GM21367 (cell line): ENCODE measurements around the gene AOC1.

Experiments
- ATAC-seq: cut with Tn5 transposase; IDR thresholded peaks from one replicate; pipeline ENCODE4 v1.9.1; 2021; ENCODE audit not compliant: unreplicated experiment

The AOC1 gene

DNA sequence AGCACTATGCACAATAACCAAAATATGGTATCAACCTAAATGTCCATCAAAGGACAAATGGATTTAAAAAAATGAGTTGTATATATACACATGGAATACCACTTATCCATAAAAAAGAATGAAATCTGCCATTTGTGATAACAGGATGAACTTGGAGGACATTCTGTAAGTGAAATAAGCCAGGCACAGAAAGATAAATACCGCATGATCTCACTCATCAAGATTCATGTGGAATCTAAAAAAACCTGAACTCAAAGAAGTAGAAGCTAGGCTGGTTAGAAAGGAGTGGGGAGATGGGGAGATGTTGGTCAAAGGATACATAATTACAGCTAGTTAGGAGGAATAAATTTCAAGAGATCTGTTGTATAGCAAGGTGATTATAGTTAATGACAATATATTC is 17.3 kb upstream of the AOC1 start:
- no peak for ATAC-seq

GRCh38 chr7:150835702-150836280 is 16.5 kb upstream of the AOC1 start:
- ATAC-seq = no peak

GRCh38 chr7:150838965-150839650 is 13.2 kb upstream of the AOC1 start:
- no peak for ATAC-seq

DNA sequence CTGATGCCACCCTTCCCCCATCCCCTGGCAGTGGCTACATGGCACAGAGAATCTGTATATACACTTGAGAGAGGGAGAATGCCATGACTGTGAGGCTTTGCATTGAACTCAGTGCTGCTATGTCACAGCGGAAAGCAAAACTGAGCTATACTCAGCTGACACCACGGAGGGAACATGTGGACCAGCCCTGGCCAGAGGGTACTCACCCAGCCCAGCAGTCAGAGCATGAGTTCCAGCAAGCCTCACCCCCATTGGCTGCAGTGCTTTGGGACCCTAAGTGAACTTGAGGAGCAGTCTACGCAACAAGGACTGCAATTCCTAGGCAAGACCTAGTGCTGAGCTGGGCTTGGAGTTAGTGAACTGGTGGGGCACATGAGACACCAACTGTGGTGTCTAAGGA is 10.3 kb upstream of the AOC1 start:
- no peak for ATAC-seq

DNA sequence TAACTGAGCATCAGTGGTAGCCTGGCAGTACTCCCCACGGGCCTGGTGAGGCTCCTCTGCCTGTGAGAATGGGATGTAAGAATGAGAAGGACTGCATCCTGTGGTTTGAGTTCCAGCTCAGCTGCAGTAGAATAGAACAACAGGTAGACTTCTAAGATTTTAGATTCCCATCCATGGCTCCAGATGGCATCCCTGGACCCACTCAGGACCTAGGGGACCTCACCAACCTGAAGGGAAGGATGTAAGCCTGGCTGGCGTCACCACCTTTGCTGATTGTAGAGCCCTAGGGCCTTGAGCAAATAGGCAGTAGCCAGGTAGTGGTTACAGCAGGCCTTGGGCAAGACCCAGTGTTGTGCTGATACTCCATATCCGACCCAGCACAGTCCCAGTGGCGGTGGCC is 9.6 kb upstream of the AOC1 start:
- ATAC-seq = no peak

DNA sequence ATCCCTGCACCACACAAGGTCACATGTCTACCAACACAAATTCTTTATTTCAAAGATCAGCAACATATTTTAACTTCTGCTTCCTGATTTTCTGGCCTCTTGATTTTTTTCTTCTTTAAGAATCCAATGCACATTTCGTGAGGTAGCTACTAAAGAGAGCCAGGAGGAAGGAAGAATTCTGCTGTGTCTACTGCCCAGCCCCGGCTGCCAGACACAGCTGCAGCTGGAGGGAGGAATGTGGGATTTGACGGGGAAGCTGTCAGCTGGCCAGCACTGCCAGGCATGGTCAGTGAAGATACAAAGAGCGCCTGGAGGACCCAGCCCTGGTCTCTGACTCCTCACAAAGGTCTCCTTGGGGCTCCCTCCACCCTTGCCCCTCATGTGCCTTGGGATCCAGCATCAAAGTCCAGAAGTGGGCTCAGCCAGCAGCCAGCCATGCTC is 6.9 kb upstream of the AOC1 start:
- ATAC-seq = no peak

DNA sequence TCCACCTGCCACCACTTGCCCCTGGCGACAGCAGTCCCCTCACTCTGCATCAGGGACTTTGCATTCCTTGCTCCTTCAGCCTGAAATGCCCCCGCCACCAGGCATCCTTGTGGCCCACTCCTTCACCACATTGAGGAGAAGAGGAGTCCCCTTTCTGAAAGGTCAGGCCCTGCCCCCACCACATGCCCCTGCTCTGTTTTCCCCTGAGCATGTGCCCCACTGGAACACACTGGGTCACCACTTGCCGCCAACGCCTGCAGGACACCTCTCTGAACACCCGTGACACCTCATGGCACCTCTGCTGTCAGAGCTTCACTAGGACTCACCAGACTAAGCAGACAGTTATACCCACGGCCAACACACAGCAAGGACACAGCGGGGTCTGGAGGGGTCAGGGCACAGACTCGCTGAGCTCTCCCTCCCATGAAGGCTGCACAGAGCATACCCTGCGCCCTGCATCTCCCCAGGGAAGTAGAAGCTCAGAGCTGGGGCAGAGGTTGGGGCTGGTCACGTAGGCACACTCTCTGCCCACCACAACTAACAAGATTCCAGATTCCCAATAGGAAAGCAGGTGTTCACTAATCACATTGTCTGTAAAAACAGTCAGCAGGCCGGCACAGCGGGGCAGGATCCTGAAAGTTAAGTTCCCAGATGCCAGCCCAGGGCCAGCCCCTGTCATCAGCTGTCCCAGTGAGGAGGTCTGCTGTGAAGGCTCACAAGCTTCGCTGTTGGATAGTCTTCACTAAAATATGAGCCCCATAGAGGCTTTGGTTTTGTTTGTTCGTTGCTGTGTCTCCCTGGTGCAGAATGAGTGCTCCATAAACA is 5.8 kb upstream of the AOC1 start:
- ATAC-seq = no peak

DNA sequence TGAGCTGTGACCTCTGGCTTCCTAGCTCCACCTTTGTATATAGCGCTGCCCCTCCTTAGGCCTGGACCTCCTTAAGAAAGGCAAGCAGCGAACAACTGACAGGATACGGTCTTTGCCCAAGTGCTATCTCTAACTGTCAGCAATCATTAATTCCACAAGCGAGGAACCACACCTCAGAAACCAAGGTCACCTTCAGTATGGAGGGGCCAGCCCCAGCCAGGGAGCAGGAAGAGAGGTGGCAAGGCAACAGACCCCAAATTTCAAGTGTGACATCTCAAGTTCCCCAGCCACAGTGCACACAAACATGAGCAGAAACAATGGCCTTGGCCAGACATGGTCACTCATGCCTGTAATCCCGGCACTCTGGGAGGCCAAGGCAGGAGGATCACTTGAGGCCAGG is 4.8 kb upstream of the AOC1 start:
- no peak for ATAC-seq

GRCh38 chr7:150848111-150848510 is 4.2 kb upstream of the AOC1 start:
- no peak for ATAC-seq

- no peak for ATAC-seq
These were observed 3.7 kb upstream of the AOC1 start for GRCh38 chr7:150848561-150849115.

- ATAC-seq = no peak
These were observed 3.0 kb upstream of the AOC1 start for GRCh38 chr7:150849204-150849775.

DNA sequence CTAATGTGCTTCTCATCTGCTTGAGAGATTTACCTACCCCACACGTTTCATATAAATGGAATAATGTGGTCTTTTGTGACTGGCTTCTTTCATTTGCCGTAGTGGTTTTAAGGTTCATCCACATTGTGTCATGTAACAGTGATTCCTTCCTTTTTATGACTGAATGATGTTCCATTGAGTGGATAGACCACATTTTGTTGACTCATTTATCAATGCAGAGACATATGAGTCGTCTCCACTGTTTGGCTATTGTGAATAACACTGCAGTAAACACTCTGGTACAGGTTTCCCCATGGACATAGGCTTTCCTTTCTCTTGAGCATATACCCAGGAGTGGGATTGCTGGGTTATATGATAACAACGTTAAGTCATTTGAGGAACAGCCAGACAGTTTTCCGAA is 2.0 kb upstream of the AOC1 start:
- ATAC-seq = no peak

GRCh38 chr7:150851492-150852370 is 586 bp upstream of the AOC1 start:
- no peak for ATAC-seq

DNA sequence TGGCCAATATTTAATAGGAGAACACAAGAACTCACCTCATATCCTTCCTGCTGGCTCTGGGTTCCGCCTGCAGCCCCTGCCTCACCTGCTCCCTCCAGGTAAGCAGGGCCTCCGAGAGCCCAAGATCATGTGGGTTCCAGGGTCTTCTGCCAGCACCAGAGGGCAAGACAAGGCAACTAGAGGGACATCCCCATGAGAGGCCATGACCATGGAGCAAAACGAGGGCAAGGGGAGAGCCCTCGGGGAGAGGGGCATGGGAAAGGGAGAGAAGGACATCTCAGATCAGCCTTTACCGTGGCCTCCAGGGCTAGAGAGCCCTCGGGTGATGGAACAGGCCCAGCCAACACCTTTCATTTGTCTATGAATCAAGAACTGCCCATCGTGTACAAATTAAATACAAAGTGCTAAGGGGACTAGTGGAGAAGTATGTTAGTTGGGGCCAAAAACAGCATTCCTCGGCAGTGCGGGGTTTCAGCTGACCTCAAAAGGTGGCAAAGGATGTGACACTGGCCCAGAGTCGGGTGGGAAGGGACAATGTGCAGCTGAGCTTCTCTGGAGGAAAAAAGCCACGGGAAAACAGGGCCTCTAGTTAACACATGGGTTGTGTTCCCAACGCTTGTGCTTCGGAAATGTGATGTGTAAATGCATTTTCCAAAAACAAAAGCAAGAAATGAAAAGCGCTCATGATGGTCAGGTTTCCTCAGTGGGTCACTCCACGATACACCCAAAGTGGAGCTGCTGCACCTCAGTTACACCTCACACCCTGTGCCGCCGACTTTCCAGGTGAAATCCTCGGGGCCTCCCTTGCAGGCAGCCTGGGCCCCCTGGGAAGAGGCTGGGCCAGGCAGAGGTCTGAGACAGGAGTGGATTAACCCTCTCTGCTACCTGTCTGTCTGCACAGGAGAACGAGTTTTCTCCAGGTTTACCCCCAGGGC is 2.0 kb downstream of the AOC1 start:
- ATAC-seq = no peak

DNA sequence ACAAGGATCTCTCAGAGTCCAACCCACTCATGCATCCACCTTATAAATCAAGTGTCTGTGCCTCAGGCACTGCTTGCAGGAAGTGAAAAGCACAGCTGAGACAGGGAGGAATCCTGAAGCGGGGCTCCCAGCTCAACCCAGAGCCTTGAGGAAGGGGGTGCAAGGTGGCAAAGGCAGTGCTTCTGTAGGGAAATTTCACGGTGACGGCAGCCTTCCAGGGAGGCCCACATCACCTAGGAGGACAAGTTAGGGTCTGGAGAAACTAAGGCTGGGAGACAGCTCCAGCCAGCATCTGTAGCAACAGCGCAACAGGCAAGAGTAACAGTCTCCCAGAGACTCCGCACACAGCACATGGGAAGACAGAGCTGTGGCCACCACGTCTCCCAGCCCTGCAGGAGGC is 2.7 kb downstream of the AOC1 start:
- no peak for ATAC-seq

DNA sequence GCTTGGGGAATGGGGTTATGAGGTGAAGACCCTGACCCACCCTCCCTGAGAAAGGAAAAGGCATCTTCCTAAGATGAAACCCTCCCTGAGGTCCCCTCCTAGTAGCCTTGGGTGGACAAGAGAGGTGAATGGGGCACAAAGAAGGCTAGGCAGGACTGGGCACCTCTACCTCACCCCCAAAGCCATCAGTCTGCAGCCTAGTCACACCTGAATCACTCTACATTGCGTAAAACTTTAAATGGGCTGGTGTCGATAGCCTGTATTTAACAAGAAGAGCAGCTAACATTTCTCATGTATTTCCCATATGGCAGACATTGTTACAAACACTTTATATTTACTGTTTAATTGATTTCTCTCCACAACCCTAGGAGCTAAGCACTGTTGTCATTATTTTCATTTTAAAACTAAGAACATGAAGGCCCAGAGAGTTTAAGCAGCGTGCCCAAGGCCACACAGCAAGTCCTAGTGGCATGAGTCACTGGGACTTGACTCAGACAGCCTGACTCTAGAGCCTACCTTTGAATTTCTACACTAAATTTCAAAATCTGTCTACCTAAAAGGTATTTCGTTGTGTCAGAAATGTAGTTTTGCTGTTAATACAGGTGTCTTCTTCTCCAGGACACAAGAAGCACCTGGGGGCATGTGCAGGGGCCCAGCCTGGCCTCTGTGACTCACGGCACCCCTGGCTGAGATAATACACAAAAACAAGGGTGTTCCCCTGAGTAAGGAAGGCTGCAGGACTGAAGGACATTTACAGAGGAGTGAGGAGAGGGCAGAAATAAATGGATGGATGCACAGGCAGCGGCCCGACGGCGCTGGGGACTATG is 3.4 kb downstream of the AOC1 start:
- ATAC-seq = no peak

DNA sequence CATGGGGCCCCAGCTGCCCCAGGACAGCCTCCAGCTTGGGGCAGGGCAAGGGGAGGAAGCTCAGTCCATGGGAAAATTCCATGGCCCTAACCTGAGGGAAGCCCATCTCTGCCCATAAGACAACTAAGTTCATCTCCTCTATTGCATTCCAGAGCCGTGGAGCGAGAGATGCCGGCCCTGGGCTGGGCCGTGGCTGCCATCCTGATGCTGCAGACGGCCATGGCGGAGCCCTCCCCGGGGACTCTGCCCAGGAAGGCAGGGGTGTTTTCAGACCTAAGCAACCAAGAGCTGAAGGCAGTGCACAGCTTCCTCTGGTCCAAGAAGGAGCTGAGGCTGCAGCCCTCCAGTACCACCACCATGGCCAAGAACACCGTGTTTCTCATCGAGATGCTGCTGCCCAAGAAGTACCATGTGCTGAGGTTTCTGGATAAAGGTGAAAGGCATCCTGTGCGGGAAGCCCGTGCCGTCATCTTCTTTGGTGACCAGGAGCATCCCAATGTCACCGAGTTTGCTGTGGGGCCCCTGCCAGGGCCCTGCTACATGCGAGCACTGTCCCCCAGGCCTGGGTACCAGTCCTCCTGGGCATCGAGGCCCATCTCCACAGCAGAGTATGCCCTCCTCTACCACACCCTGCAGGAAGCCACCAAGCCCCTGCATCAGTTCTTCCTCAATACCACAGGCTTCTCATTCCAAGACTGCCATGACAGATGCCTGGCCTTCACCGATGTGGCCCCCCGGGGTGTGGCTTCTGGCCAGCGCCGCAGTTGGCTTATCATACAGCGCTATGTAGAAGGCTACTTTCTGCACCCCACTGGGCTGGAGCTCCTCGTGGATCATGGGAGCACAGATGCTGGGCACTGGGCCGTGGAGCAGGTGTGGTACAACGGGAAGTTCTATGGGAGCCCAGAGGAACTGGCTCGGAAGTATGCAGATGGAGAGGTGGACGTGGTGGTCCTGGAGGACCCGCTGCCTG is 4.3 kb downstream of the AOC1 start:
- ATAC-seq = no peak
